HEK293 (cell line): ENCODE results near the gene ATP8A2.

Experiments
- REPIN1 ChIP-seq: fragments of 450-650 bp; formaldehyde crosslinking; IDR thresholded peaks from 2 replicates; pipeline ENCODE4 v1.5.1; 2017; ENCODE audit warnings: missing biosample characterization, missing genetic modification characterization, low read depth
- YY1 ChIP-seq: fragments of 450-650 bp; formaldehyde crosslinking; IDR thresholded peaks from 2 replicates; pipeline ENCODE4 v1.5.1; 2018; ENCODE audit warnings: missing biosample characterization, missing genetic modification characterization
- ZBTB7A ChIP-seq: fragments of 450-650 bp; formaldehyde crosslinking; IDR thresholded peaks from 2 replicates; pipeline ENCODE4 v1.5.1; 2016; ENCODE audit warnings: low read depth, missing biosample characterization, missing genetic modification characterization
- ZNF146 ChIP-seq: fragments of 450-650 bp; formaldehyde crosslinking; IDR thresholded peaks from 2 replicates; pipeline ENCODE4 v1.5.1; 2016; ENCODE audit warnings: missing biosample characterization, missing genetic modification characterization
- ZNF169 ChIP-seq: fragments of 450-650 bp; formaldehyde crosslinking; IDR thresholded peaks from 2 replicates; pipeline ENCODE4 v1.5.1; 2016; ENCODE audit warnings: missing biosample characterization, missing genetic modification characterization
- ZNF561 ChIP-seq: fragments of 450-650 bp; IDR thresholded peaks from 2 replicates; pipeline ENCODE4 v1.5.1; 2018; ENCODE audit warnings: missing biosample characterization, missing genetic modification characterization, borderline replicate concordance
- ZNF571 ChIP-seq: fragments of 450-650 bp; formaldehyde crosslinking; IDR thresholded peaks from 2 replicates; pipeline ENCODE4 v1.5.0; 2017; ENCODE audit warnings: missing biosample characterization, missing genetic modification characterization
- TF ChIP-seq, protein P1 (sequence below): fragments of 450-650 bp; formaldehyde crosslinking; IDR thresholded peaks from 2 replicates; pipeline ENCODE4 v1.5.1; 2016; ENCODE audit warnings: missing biosample characterization, missing genetic modification characterization
- TF ChIP-seq, protein P2 (sequence below): fragments of 450-650 bp; formaldehyde crosslinking; IDR thresholded peaks from 2 replicates; pipeline ENCODE4 v1.5.1; 2016; ENCODE audit warnings: missing biosample characterization, missing genetic modification characterization
- TF ChIP-seq, protein P3 (sequence below): fragments of 450-650 bp; formaldehyde crosslinking; IDR thresholded peaks from 2 replicates; pipeline ENCODE4 v1.5.1; 2017; ENCODE audit warnings: missing biosample characterization, missing genetic modification characterization
- TF ChIP-seq, protein P4 (sequence below): fragments of 450-650 bp; formaldehyde crosslinking; IDR thresholded peaks from 2 replicates; pipeline ENCODE4 v1.5.1; 2016; ENCODE audit warnings: missing biosample characterization, missing genetic modification characterization, borderline replicate concordance

DNA sequence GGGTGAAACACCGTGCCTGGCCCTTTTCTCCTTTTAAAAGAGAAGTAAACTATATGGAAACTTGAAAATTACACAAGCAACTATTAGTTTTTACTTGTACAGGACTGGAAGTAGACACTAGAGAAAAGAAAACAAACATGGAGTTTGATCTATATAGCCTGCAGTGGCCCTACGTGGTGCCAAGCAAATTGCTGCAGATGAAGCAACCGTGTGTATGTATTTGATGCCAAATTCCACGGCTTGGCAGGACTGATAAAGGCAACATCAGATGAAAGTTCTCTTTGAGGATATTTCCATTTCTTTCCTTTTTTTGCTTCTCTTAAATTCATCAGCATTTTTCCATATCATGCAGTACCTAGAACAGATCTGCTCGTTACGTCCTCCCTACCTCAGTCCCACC lies 49.8 kb downstream of the ATP8A2 start:
- TF ChIP-seq, protein P1, sequence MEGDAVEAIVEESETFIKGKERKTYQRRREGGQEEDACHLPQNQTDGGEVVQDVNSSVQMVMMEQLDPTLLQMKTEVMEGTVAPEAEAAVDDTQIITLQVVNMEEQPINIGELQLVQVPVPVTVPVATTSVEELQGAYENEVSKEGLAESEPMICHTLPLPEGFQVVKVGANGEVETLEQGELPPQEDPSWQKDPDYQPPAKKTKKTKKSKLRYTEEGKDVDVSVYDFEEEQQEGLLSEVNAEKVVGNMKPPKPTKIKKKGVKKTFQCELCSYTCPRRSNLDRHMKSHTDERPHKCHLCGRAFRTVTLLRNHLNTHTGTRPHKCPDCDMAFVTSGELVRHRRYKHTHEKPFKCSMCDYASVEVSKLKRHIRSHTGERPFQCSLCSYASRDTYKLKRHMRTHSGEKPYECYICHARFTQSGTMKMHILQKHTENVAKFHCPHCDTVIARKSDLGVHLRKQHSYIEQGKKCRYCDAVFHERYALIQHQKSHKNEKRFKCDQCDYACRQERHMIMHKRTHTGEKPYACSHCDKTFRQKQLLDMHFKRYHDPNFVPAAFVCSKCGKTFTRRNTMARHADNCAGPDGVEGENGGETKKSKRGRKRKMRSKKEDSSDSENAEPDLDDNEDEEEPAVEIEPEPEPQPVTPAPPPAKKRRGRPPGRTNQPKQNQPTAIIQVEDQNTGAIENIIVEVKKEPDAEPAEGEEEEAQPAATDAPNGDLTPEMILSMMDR (tag by site-specific recombination) = no peak
- no peak for TF ChIP-seq ZNF571
- TF ChIP-seq ZBTB7A (tag by site-specific recombination) = no peak
- no peak for TF ChIP-seq ZNF561 (tag by site-specific recombination)
- TF ChIP-seq YY1 (tag by site-specific recombination) = no peak
- TF ChIP-seq, protein P2, sequence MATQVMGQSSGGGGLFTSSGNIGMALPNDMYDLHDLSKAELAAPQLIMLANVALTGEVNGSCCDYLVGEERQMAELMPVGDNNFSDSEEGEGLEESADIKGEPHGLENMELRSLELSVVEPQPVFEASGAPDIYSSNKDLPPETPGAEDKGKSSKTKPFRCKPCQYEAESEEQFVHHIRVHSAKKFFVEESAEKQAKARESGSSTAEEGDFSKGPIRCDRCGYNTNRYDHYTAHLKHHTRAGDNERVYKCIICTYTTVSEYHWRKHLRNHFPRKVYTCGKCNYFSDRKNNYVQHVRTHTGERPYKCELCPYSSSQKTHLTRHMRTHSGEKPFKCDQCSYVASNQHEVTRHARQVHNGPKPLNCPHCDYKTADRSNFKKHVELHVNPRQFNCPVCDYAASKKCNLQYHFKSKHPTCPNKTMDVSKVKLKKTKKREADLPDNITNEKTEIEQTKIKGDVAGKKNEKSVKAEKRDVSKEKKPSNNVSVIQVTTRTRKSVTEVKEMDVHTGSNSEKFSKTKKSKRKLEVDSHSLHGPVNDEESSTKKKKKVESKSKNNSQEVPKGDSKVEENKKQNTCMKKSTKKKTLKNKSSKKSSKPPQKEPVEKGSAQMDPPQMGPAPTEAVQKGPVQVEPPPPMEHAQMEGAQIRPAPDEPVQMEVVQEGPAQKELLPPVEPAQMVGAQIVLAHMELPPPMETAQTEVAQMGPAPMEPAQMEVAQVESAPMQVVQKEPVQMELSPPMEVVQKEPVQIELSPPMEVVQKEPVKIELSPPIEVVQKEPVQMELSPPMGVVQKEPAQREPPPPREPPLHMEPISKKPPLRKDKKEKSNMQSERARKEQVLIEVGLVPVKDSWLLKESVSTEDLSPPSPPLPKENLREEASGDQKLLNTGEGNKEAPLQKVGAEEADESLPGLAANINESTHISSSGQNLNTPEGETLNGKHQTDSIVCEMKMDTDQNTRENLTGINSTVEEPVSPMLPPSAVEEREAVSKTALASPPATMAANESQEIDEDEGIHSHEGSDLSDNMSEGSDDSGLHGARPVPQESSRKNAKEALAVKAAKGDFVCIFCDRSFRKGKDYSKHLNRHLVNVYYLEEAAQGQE (tag by site-specific recombination) = no peak
- no peak for TF ChIP-seq ZNF169 (tag by site-specific recombination)
- no peak for TF ChIP-seq ZNF146
- TF ChIP-seq, protein P3, sequence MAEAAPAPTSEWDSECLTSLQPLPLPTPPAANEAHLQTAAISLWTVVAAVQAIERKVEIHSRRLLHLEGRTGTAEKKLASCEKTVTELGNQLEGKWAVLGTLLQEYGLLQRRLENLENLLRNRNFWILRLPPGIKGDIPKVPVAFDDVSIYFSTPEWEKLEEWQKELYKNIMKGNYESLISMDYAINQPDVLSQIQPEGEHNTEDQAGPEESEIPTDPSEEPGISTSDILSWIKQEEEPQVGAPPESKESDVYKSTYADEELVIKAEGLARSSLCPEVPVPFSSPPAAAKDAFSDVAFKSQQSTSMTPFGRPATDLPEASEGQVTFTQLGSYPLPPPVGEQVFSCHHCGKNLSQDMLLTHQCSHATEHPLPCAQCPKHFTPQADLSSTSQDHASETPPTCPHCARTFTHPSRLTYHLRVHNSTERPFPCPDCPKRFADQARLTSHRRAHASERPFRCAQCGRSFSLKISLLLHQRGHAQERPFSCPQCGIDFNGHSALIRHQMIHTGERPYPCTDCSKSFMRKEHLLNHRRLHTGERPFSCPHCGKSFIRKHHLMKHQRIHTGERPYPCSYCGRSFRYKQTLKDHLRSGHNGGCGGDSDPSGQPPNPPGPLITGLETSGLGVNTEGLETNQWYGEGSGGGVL (tag by site-specific recombination) = no peak
- TF ChIP-seq REPIN1 (tag by site-specific recombination) = no peak
- TF ChIP-seq, protein P4, sequence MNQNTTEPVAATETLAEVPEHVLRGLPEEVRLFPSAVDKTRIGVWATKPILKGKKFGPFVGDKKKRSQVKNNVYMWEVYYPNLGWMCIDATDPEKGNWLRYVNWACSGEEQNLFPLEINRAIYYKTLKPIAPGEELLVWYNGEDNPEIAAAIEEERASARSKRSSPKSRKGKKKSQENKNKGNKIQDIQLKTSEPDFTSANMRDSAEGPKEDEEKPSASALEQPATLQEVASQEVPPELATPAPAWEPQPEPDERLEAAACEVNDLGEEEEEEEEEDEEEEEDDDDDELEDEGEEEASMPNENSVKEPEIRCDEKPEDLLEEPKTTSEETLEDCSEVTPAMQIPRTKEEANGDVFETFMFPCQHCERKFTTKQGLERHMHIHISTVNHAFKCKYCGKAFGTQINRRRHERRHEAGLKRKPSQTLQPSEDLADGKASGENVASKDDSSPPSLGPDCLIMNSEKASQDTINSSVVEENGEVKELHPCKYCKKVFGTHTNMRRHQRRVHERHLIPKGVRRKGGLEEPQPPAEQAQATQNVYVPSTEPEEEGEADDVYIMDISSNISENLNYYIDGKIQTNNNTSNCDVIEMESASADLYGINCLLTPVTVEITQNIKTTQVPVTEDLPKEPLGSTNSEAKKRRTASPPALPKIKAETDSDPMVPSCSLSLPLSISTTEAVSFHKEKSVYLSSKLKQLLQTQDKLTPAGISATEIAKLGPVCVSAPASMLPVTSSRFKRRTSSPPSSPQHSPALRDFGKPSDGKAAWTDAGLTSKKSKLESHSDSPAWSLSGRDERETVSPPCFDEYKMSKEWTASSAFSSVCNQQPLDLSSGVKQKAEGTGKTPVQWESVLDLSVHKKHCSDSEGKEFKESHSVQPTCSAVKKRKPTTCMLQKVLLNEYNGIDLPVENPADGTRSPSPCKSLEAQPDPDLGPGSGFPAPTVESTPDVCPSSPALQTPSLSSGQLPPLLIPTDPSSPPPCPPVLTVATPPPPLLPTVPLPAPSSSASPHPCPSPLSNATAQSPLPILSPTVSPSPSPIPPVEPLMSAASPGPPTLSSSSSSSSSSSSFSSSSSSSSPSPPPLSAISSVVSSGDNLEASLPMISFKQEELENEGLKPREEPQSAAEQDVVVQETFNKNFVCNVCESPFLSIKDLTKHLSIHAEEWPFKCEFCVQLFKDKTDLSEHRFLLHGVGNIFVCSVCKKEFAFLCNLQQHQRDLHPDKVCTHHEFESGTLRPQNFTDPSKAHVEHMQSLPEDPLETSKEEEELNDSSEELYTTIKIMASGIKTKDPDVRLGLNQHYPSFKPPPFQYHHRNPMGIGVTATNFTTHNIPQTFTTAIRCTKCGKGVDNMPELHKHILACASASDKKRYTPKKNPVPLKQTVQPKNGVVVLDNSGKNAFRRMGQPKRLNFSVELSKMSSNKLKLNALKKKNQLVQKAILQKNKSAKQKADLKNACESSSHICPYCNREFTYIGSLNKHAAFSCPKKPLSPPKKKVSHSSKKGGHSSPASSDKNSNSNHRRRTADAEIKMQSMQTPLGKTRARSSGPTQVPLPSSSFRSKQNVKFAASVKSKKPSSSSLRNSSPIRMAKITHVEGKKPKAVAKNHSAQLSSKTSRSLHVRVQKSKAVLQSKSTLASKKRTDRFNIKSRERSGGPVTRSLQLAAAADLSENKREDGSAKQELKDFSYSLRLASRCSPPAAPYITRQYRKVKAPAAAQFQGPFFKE (tag by site-specific recombination) = no peak
